Tibial nerve (tissue), 4 donors: ENCODE data around the gene CORO2A.

ENCODE experiments used
- CTCF ChIP-seq, 5 experiments: fragments of 200-600 bp in 3 of 5; fragments of 450-650 bp in 2 of 5; sonication (generic) in 3 of 5; IDR thresholded peaks; one replicate each; pipeline ENCODE4 v1.5.1; 2016 to 2019; ENCODE audit warnings: antibody characterized with exemption in 5 of 5, mild to moderate bottlenecking in 3 of 5, moderate library complexity in 2 of 5
- EP300 ChIP-seq, 2 donors: sonication (generic); formaldehyde crosslinking; IDR thresholded peaks; one replicate each; pipeline ENCODE4 v1.6.1; 2017; ENCODE audit warnings: antibody characterized with exemption in 2 of 2, mild to moderate bottlenecking in 1 of 2
- POLR2A ChIP-seq, 2 donors: fragments of 450-650 bp; IDR thresholded peaks; one replicate each; pipeline ENCODE4 v1.6.1; 2017; ENCODE audit warnings: antibody characterized with exemption in 2 of 2, mild to moderate bottlenecking in 2 of 2, moderate library complexity in 2 of 2

GRCh38 chr9:98217255-98217654, 24.8 kb upstream of the CORO2A start:
- TF ChIP-seq POLR2A (IDR thresholded peaks at IDR 0.05) (no peak), CTCF (IDR thresholded peaks at IDR 0.05) (no peak), EP300 (IDR thresholded peaks at IDR 0.05) (no peak)
